Measurements from ENCODE around the gene GSDME. TPM values are rescaled to one million over a fixed set of nuclear protein-coding genes. Genes with fewer than 3 reads are reported as not detected.

The GSDME gene
- total and polyA plus RNA-seq, 8 donors: 8.3 to 16.6 (median 12.4) TPM

GRCh38 chr7:24764972-24765744 lies 7.9 kb upstream of the GSDME start:
- peaks cover 0 to 33% of the 10 kb centered on the region in 2 donors for H3K27me3 ChIP-seq
- intact Hi-C loops (cut with DNase I): no loop called here
- TF ChIP-seq, protein P1, sequence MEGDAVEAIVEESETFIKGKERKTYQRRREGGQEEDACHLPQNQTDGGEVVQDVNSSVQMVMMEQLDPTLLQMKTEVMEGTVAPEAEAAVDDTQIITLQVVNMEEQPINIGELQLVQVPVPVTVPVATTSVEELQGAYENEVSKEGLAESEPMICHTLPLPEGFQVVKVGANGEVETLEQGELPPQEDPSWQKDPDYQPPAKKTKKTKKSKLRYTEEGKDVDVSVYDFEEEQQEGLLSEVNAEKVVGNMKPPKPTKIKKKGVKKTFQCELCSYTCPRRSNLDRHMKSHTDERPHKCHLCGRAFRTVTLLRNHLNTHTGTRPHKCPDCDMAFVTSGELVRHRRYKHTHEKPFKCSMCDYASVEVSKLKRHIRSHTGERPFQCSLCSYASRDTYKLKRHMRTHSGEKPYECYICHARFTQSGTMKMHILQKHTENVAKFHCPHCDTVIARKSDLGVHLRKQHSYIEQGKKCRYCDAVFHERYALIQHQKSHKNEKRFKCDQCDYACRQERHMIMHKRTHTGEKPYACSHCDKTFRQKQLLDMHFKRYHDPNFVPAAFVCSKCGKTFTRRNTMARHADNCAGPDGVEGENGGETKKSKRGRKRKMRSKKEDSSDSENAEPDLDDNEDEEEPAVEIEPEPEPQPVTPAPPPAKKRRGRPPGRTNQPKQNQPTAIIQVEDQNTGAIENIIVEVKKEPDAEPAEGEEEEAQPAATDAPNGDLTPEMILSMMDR (IDR thresholded peaks at IDR 0.05): no peak
- ATAC-seq: no peak
- no peak overlapping the region for H3K27ac ChIP-seq
- DNase-seq: peak in 1 of 4 donors; percentile 23
- H3K4me3 ChIP-seq: no peak overlapping the region
- H3K9me3 ChIP-seq: no peaks in the 10 kb centered on the region
- H3K36me3 ChIP-seq: no peaks in the 10 kb centered on the region
- H3K4me1 ChIP-seq: no peaks in the 10 kb centered on the region

DNA sequence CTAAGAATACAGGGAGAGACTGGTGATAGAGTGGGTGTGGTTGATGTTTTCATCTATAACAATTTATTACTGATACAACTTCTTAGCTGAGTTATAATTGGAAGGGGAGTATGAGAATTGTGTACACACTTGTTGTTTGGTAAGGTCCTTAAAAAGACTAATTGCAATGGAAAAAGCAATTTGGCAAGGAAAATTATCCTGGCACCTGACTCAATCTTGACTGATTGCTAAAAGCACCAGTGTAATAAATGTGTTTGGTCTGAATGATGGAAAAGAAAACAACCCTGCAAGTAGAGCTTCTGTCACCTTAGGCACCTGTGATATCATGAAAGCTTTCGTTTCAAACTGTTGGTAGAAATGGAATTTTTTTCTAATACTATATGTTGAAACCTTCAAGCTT lies 6.7 kb upstream of the GSDME start:
- H3K27ac ChIP-seq: no peak overlapping the region
- no peaks in the 10 kb centered on the region for H3K36me3 ChIP-seq
- no peak overlapping the region for H3K4me3 ChIP-seq
- H3K27me3 ChIP-seq: peaks cover 0 to 45% of the 10 kb centered on the region in 2 donors
- no peak for DNase-seq
- no peaks in the 10 kb centered on the region for H3K4me1 ChIP-seq
- TF ChIP-seq, protein P1 (IDR thresholded peaks at IDR 0.05): no peak
- H3K9me3 ChIP-seq: no peaks in the 10 kb centered on the region
- no peak for ATAC-seq
- intact Hi-C loops (cut with DNase I): no loop called here

GRCh38 chr7:24763303-24763901 lies 6.1 kb upstream of the GSDME start:
- TF ChIP-seq, protein P1 (IDR thresholded peaks at IDR 0.05): no peak
- H3K4me1 ChIP-seq: no peaks in the 10 kb centered on the region
- H3K4me3 ChIP-seq: no peak overlapping the region
- no peaks in the 10 kb centered on the region for H3K36me3 ChIP-seq
- intact Hi-C loops (cut with DNase I): no loop called here
- DNase-seq (no peak), ATAC-seq (no peak)
- no peak overlapping the region for H3K27ac ChIP-seq
- peaks cover 3 to 50% of the 10 kb centered on the region in 2 donors for H3K27me3 ChIP-seq
- H3K9me3 ChIP-seq: no peaks in the 10 kb centered on the region

DNA sequence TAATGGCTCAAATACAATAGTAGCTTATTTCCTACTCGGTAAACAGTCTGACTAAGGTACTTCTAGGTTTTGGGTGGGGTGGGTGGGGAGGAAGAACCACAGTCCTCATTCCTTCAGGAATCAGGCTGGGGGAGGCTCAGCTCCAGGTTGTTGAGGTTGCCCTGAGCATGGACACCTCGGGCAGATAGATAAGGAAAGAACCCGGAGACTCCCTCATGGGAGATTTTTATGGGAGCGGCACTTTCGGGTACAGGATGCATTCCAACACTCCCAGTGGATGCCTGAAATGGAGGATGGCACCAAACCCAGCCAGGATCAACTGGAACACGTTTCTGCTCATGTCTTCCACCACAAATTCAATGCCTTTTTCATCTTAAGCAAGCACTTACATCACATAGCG lies 5.5 kb upstream of the GSDME start:
- ATAC-seq (no peak), DNase-seq (no peak)
- Histone ChIP-seq H3K27me3 (peaks cover 3 to 50% of the 10 kb centered on the region in 2 donors), H3K27ac (no peak overlapping the region), H3K4me3 (no peak overlapping the region), H3K9me3 (no peaks in the 10 kb centered on the region), H3K36me3 (no peaks in the 10 kb centered on the region), H3K4me1 (peaks cover 0 to under 1% of the 10 kb centered on the region in 2 donors)
- TF ChIP-seq, protein P1 (IDR thresholded peaks at IDR 0.05): no peak
- intact Hi-C loops (cut with DNase I): no loop called here

- peaks cover 3 to 61% of the 10 kb centered on the region in 2 donors for H3K27me3 ChIP-seq
- TF ChIP-seq, protein P1 (IDR thresholded peaks at IDR 0.05): no peak
- peaks cover 0 to 15% of the 10 kb centered on the region in 2 donors for H3K4me1 ChIP-seq
- intact Hi-C loops (cut with DNase I): no loop called here
- ATAC-seq (no peak), DNase-seq (no peak)
- H3K4me3 ChIP-seq: no peak overlapping the region
- no peaks in the 10 kb centered on the region for H3K36me3 ChIP-seq
- H3K9me3 ChIP-seq: no peaks in the 10 kb centered on the region
- H3K27ac ChIP-seq: no peak overlapping the region
Measured at GRCh38 chr7:24760968-24761367, 3.7 kb upstream of the GSDME start.

All from left lung (tissue), 10 donors.